ENCODE measurements around the gene IFI44L.
A peak's percentile ranks its signal among the peaks of the same experiment; 100 is the strongest.

Gene IFI44L

GRCh38 chr1:78688697-78689096 is 68.4 kb downstream of the IFI44L start:
- DNase-seq (ENCODE audit: low read depth), result no peak

GRCh38 chr1:78690516-78690915 is 70.3 kb downstream of the IFI44L start:
- no peak for DNase-seq (ENCODE audit: low read depth)

- peak; percentile 64 for DNase-seq (ENCODE audit: low read depth)
Measured at GRCh38 chr1:78691995-78692747, 71.9 kb downstream of the IFI44L start.
